ENCODE measurements around the gene JUND.

Gene JUND

GRCh38 chr19:18262144-18262543 is 19.3 kb downstream of the JUND start:
- H3K4me3 ChIP-seq (ENCODE audit: insufficient read depth, low read length, poor library complexity, severe bottlenecking) = no peak overlapping the region
- H2AFZ ChIP-seq (ENCODE audit: low read depth, low read length, severe bottlenecking) = no peak overlapping the region
- H3K9ac ChIP-seq (ENCODE audit: low read length) = no peak overlapping the region
- H3K36me3 ChIP-seq (ENCODE audit: low read length) = no peaks in the 10 kb centered on the region
- H3K27me3 ChIP-seq (ENCODE audit: low read length) = no peaks in the 10 kb centered on the region
- H3K27ac ChIP-seq (ENCODE audit: low read depth, low read length) = no peak overlapping the region
- no peaks in the 10 kb centered on the region for H3K9me2 ChIP-seq (replicated peaks; ENCODE audit: insufficient read depth, low read length)
- no peak overlapping the region for H3K4me2 ChIP-seq (ENCODE audit: low read depth, low read length, poor library complexity, severe bottlenecking)
- TF ChIP-seq, protein P1, sequence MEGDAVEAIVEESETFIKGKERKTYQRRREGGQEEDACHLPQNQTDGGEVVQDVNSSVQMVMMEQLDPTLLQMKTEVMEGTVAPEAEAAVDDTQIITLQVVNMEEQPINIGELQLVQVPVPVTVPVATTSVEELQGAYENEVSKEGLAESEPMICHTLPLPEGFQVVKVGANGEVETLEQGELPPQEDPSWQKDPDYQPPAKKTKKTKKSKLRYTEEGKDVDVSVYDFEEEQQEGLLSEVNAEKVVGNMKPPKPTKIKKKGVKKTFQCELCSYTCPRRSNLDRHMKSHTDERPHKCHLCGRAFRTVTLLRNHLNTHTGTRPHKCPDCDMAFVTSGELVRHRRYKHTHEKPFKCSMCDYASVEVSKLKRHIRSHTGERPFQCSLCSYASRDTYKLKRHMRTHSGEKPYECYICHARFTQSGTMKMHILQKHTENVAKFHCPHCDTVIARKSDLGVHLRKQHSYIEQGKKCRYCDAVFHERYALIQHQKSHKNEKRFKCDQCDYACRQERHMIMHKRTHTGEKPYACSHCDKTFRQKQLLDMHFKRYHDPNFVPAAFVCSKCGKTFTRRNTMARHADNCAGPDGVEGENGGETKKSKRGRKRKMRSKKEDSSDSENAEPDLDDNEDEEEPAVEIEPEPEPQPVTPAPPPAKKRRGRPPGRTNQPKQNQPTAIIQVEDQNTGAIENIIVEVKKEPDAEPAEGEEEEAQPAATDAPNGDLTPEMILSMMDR (IDR thresholded peaks at IDR 0.05; ENCODE audit: insufficient read depth, low read length, poor library complexity, severe bottlenecking) = no peak
- no peak for TF ChIP-seq EZH2phosphoT487 (conservative IDR thresholded peaks at IDR 0.05; ENCODE audit: low read length)
- H4K20me1 ChIP-seq (ENCODE audit: low read depth, low read length) = no peaks in the 10 kb centered on the region
- no peaks in the 10 kb centered on the region for H3K79me2 ChIP-seq (ENCODE audit: insufficient read depth, low read length)
- H3F3A ChIP-seq (ENCODE audit: insufficient read depth) = no peaks in the 10 kb centered on the region
- no peaks in the 10 kb centered on the region for H3K9me3 ChIP-seq (ENCODE audit: insufficient read depth, low read length)

GRCh38 chr19:18261474-18261873 is 19.9 kb downstream of the JUND start:
- H3K4me3 ChIP-seq (ENCODE audit: insufficient read depth, low read length, poor library complexity, severe bottlenecking) = no peak overlapping the region
- TF ChIP-seq, protein P1 (IDR thresholded peaks at IDR 0.05; ENCODE audit: insufficient read depth, low read length, poor library complexity, severe bottlenecking) = no peak
- no peak for TF ChIP-seq EZH2phosphoT487 (conservative IDR thresholded peaks at IDR 0.05; ENCODE audit: low read length)
- no peak overlapping the region for H2AFZ ChIP-seq (ENCODE audit: low read depth, low read length, severe bottlenecking)
- H3K4me2 ChIP-seq (ENCODE audit: low read depth, low read length, poor library complexity, severe bottlenecking) = no peak overlapping the region
- no peaks in the 10 kb centered on the region for H3K9me3 ChIP-seq (ENCODE audit: insufficient read depth, low read length)
- no peaks in the 10 kb centered on the region for H3K27me3 ChIP-seq (ENCODE audit: low read length)
- no peak overlapping the region for H3K9ac ChIP-seq (ENCODE audit: low read length)
- H4K20me1 ChIP-seq (ENCODE audit: low read depth, low read length) = no peaks in the 10 kb centered on the region
- H3F3A ChIP-seq (ENCODE audit: insufficient read depth) = no peaks in the 10 kb centered on the region
- H3K79me2 ChIP-seq (ENCODE audit: insufficient read depth, low read length) = no peaks in the 10 kb centered on the region
- no peaks in the 10 kb centered on the region for H3K9me2 ChIP-seq (replicated peaks; ENCODE audit: insufficient read depth, low read length)
- H3K27ac ChIP-seq (ENCODE audit: low read depth, low read length) = no peak overlapping the region
- H3K36me3 ChIP-seq (ENCODE audit: low read length) = no peaks in the 10 kb centered on the region

DNA sequence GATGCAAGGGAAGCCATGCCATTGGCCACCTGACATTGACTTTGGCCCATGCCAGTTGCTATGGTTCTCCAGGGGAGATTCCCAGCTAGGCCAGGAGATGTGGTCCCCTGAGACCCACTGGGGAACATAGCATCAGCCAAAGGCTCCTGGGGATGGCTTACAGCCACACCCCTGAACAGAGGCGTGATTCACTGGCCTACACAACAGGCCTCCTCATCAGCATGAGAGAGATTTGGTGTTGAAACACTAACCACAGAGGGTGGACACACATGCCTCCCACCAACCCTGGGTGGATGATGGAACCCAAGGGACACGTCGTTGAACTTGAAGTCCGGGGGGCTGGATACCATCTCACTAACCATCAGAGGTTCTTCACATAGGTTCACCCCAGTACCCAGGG is 21.5 kb downstream of the JUND start:
- H3K9me3 ChIP-seq (ENCODE audit: insufficient read depth, low read length) = peaks cover 6% of the 10 kb centered on the region; the same call in 1 of the 2 replicates
- no peaks in the 10 kb centered on the region for H3K36me3 ChIP-seq (ENCODE audit: low read length)
- no peak overlapping the region for H3K27ac ChIP-seq (ENCODE audit: low read depth, low read length)
- no peaks in the 10 kb centered on the region for H4K20me1 ChIP-seq (ENCODE audit: low read depth, low read length)
- H3K4me2 ChIP-seq (ENCODE audit: low read depth, low read length, poor library complexity, severe bottlenecking) = no peak overlapping the region
- no peak overlapping the region for H2AFZ ChIP-seq (ENCODE audit: low read depth, low read length, severe bottlenecking)
- no peak overlapping the region for H3K9ac ChIP-seq (ENCODE audit: low read length)
- TF ChIP-seq, protein P1 (IDR thresholded peaks at IDR 0.05; ENCODE audit: insufficient read depth, low read length, poor library complexity, severe bottlenecking) = no peak
- TF ChIP-seq EZH2phosphoT487 (conservative IDR thresholded peaks at IDR 0.05; ENCODE audit: low read length) = no peak
- H3K27me3 ChIP-seq (ENCODE audit: low read length) = no peaks in the 10 kb centered on the region
- H3F3A ChIP-seq (ENCODE audit: insufficient read depth) = peaks cover 4% of the 10 kb centered on the region; the same call in 1 of the 2 replicates
- H3K4me3 ChIP-seq (ENCODE audit: insufficient read depth, low read length, poor library complexity, severe bottlenecking) = no peak overlapping the region
- no peaks in the 10 kb centered on the region for H3K79me2 ChIP-seq (ENCODE audit: insufficient read depth, low read length)
- no peaks in the 10 kb centered on the region for H3K9me2 ChIP-seq (replicated peaks; ENCODE audit: insufficient read depth, low read length)

Data from SU-DHL-6 (cell line).